DOHH2 (cell line): ENCODE data around the gene RSL1D1.

Source experiments
- CTCF ChIP-seq: fragments of 200-600 bp; sonication (generic); IDR thresholded peaks from one replicate; pipeline ENCODE4 v1.5.1; 2014; ENCODE audit warnings: antibody characterized with exemption, mild to moderate bottlenecking, low read depth, low read length; ENCODE audit not compliant: poor library complexity, severe bottlenecking
- EZH2phosphoT487 ChIP-seq: fragments of 200-600 bp; sonication (generic); IDR thresholded peaks from 2 replicates; pipeline ENCODE4 v1.6.1; 2017; ENCODE audit warnings: borderline replicate concordance, mild to moderate bottlenecking, antibody characterized with exemption, low read length, moderate library complexity, mixed read lengths

- TF ChIP-seq CTCF, result no peak
- no peak for TF ChIP-seq EZH2phosphoT487
Measured at GRCh38 chr16:11843861-11844260, 7.5 kb downstream of the RSL1D1 start.
